SKM-1 (cell line): Measurements from ENCODE around the gene IPO13.

ENCODE experiments used
- DNase-seq: peaks from one replicate; lab custom pipeline; 2025; ENCODE audit not compliant: unreplicated experiment; lab: John Stamatoyannopoulos, UW

Gene IPO13

GRCh38 chr1:43930168-43930948 is 16.4 kb upstream of the IPO13 start:
- no peak for DNase-seq

GRCh38 chr1:43930949-43931275 is 15.8 kb upstream of the IPO13 start:
- no peak for DNase-seq

GRCh38 chr1:43931711-43932660 is 14.8 kb upstream of the IPO13 start:
- DNase-seq, result no peak

- no peak for DNase-seq
Observed at GRCh38 chr1:43932786-43933385, 13.9 kb upstream of the IPO13 start.

GRCh38 chr1:43933386-43934100 is 13.2 kb upstream of the IPO13 start, which contains the start of gene ARTN:
Gene ARTN (plus strand): TSS chr1:43933801. CDS start chr1:43935657, 1,856 bp downstream.
- DNase-seq, result no peak

- DNase-seq, result no peak
Observed at GRCh38 chr1:43934101-43934985, 12.4 kb upstream of the IPO13 start.

GRCh38 chr1:43934986-43935324 is 11.8 kb upstream of the IPO13 start:
- DNase-seq, result no peak

GRCh38 chr1:43935711-43936427 is 10.9 kb upstream of the IPO13 start:
- DNase-seq, result no peak

GRCh38 chr1:43936431-43937151 is 10.2 kb upstream of the IPO13 start:
- no peak for DNase-seq

GRCh38 chr1:43937179-43937865 is 9.4 kb upstream of the IPO13 start:
- DNase-seq, result no peak

- DNase-seq, result no peak
Observed at GRCh38 chr1:43938383-43938782, 8.4 kb upstream of the IPO13 start.

GRCh38 chr1:43938892-43939587 is 7.7 kb upstream of the IPO13 start:
- DNase-seq, result no peak

- no peak for DNase-seq
Observed at GRCh38 chr1:43942411-43942810, 4.3 kb upstream of the IPO13 start.

- DNase-seq, result no peak
Observed at GRCh38 chr1:43944860-43945259, 1.9 kb upstream of the IPO13 start.

GRCh38 chr1:43945674-43946235 is 995 bp upstream of the IPO13 start:
- DNase-seq, result no peak

GRCh38 chr1:43947061-43947873 is 517 bp downstream of the IPO13 start:
- no peak for DNase-seq
